AG20443 (cell line): ENCODE data around the gene PPP1CA.
"Not testable (repeated sequence)": the region's sequence is repeated elsewhere in the genome, so short reads cannot be mapped to it uniquely, and the experiment has no call there.

Experiments
- DNase-seq: peaks from one replicate; pipeline ENCODE4 v3.0.0; 2012; ENCODE audit warnings: low spot score, mixed read lengths

Gene PPP1CA

DNA sequence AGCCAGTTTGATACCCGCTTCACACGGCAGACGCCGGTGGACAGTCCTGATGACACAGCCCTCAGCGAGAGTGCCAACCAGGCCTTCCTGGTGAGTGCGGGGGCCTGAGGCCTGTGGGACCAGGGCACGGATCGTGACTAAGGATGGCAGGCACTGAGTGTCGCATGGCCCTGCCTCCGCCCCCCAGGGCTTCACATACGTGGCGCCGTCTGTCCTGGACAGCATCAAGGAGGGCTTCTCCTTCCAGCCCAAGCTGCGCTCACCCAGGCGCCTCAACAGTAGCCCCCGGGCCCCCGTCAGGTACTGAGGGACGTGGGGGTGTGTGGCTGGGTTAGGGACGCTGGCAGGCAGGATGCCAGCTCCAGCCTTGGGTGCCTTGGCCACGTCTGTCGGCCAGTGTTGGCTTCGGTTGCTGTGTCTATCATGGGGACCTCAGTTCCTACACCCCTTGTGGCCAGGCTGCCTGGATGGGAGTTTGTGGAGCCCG lies 32.8 kb upstream of the PPP1CA start:
- DNase-seq = no peak

DNA sequence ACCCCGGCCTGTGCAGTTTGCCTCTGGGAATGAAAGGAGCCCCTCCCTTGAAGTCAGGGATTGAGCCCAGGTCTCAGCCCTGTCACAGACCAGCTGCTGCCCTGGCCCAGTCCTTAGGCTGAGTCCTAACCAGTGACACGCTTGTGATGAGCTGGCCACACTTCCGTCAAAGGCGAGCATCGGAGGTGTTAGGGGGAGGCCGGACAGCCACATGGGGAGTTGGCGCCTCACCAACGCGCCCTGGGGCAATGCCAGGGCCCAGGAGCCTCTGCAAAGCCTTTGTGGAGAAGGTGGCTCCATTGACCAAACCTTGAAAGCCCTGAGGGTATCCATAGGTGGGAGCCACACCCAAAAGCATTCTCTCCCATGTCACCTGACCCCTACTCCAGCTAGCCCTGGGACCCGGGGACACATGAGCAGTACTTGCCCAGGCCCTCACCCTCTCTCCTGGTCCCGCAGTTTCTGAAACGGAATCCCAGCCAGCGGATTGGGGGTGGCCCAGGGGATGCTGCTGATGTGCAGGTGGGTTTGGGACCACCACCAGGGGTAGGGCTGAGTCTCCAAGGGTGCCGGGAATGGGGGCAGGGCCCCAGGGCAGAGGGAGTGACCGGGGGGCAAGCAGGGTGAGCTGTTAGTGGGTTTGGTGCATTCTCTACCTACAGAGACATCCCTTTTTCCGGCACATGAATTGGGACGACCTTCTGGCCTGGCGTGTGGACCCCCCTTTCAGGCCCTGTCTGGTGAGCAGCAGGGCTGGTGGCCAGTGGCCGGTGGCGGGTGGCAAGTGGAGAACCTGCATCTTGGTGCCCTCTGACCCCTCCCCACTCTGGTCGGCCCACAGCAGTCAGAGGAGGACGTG lies 32.1 kb upstream of the PPP1CA start:
- no peak for DNase-seq

DNA sequence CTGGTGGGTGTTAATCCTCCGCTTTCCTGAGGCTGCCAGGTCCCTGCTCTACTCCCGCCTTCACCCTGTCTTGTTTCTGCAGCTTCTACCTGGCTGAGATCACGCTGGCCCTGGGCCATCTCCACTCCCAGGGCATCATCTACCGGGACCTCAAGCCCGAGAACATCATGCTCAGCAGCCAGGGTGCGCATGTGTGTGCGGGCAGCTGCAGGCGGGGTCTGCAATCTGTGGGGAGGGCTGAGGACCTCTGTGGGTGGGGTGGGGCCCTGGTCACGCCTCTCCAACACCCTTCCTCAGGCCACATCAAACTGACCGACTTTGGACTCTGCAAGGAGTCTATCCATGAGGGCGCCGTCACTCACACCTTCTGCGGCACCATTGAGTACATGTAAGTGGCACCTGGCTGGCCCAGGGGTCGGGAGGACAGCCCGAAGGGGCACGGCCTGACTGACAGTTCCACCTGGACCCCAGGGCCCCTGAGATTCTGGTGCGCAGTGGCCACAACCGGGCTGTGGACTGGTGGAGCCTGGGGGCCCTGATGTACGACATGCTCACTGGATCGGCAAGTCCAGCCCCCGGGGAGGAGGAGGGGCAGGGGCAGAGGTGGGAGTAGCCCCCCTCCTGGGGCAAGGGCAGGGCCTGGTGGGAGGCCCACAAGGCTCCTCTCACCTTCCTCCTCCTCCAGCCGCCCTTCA lies 31.1 kb upstream of the PPP1CA start:
- DNase-seq = no peak

DNA sequence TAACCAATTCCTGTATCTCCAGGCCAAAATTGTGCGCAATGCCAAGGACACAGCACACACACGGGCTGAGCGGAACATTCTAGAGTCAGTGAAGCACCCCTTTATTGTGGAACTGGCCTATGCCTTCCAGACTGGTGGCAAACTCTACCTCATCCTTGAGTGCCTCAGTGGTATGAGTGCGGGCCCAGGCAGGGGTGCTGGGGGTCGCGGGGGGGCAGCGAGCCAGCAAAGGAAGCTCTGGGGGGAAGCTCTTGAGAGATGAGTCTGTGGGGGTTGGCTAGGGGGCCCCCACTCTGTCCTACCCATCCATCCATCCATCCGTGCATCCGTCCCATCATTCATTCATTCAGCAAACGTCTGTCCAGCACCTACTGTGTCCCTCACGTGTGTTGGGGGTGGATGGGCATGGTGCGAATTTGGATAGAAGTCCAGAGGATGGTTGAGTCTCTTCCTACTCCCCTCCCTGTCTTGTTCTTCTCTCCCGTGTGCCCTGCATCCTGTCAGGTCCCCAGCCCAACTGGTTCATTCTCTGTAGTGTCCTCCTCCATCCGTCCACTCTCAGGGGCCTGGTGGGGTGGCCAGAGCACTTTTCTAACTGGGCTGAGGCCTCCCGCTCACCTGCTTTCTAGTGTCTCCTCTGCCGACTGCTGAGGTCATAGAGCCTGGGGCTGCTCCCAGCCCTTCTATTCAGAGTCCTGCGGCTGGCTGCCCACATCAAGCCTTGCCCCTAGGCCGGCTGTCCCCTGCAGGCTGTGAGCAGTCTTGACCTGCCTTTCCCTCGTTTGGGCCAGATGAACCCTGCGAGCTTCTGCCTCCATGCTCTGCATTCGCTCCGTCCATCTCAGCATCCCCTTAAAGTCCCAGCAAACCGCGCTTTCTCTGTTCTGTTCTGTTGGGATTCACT lies 29.9 kb upstream of the PPP1CA start:
- DNase-seq = no peak

DNA sequence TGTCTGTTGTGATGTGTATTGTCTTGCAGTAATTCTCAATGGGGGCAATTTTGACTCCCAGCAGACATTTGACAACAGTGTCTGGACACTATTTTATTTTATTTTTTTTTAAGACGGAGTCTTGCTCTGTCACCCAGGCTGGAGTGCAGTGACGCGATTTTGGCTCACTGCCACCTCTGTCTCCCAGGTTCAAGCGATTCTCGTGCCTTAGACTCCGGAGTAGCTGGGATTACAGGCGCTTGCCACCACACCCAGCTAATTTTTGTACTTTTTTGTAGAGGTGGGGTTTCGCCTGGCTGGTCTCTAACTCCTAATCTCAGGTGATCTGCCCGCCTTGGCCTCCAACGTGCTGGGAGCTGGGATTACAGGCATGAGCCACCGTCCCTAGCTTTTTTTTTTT lies 28.1 kb upstream of the PPP1CA start:
- DNase-seq = no peak

DNA sequence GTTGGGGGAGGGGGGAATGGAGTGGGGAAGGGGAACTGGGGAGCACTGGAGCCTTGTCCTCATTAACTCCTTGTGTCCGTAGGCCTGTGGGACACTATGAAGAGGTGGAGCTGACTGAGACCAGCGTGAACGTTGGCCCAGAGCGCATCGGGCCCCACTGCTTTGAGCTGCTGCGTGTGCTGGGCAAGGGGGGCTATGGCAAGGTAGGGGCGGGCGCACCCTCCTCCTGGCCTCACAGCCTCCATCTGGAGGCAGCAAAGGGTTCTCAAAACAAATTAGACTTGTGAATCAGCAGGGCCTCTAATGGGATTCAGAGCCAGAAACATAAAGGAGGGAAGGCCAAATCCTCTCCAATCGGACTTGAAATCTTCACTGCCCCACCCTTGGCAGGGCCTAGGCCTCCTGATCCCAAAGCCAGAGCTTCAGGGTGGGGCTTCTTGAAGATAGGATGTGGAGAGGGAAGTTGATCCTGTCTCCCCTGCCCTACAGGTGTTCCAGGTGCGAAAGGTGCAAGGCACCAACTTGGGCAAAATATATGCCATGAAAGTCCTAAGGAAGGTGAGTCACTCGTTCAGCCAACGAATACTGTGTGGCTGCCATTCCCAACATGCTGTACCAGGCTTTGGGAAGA lies 27.5 kb upstream of the PPP1CA start:
- DNase-seq = no peak

DNA sequence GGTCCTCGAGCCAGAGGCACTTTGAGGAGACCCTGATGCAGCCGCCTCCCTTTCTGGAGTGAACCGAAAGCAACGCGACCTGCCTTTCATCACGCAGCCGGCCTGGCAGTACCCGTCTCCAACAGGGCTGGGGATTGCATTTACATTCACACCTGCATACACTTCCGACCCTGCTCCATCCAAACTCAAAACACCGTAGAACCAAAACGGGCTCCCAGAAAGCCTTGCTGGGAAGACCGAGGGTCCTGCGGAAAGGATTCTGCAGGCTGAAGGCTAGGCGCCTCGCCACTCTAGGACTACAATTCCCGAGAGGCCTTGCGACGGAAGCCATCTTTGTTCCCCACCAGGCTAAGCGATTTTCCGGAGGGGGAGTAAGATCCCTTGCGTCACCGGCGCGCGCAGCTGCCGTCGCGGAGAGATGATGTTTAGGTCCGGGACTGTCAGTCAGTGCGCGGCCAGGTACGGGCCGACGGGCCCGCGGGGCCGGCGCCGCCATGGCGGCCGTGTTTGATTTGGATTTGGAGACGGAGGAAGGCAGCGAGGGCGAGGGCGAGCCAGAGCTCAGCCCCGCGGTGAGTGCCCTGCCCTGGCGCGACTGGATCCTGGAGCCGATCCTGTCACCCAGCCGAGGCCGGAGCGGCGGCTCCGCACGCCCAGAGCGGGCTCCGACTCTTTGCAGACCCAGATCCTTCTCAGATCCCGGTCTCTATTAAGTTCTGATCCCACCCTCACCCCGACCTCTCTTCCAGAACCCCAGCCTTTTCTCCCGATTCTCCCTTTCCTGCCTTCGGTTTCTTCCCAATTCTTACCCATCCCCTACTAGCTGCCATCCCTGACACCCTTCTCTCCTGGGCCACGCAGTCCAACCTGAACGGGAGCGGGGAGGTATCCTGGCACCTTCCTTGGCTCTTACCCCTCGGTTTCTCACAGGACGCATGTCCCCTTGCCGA lies 26.7 kb upstream of the PPP1CA start, which contains the start of gene RPS6KB2:
TSS of gene RPS6KB2 (plus strand) at position 443 of the 950 bp plus-strand sequence. CDS start at position 495, 52 bp downstream.
- DNase-seq = peak; percentile 99

DNA sequence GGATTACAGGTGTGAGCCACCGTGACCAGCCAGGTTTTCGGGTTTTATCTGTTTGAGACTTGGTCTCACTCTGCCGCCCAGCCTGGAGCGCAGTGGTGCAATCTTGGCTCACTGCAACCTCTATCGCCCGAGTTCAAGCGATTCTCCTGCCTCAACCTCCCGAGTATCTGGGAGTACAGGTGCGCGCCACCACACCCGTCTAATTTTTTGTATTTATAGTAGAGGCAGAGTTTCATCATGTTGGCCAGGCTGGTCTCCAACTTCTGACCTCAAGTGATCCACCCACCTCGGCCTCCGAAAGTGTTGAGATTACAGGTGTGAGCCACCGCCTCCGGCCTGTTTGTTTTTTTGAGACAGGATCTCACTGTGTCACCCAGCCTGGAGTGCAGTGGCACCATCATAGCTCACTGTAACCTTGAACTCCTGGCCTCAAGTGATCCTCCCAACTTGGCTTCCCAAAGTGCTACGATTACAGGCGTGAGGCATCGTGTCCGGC lies 25.8 kb upstream of the PPP1CA start:
- not testable (repeated sequence) for DNase-seq

DNA sequence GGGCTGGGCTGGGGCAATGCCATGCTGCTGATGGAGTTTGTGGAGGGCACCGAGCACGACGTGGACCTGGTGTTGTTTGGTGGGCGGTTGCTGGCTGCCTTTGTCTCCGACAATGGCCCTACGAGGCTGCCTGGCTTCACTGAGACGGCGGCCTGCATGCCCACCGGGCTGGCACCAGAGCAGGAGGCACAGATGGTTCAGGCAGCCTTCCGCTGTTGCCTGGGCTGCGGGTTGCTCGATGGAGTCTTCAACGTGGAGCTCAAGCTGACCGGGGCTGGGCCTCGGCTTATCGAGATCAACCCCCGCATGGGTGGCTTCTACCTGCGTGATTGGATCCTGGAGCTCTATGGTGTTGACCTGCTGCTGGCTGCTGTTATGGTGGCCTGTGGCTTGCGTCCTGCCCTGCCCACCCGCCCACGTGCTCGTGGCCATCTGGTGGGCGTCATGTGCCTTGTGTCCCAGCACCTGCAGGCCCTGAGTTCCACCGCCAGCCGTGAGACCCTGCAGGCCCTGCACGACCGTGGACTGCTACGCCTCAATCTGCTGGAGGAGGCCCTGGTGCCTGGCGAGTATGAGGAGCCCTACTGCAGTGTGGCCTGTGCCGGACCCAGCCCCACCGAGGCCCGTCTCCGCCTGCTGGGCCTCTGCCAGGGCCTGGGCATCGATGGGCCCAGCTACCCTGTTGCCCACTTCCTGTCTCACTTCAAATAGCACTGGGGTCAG lies 22.4 kb upstream of the PPP1CA start:
- DNase-seq = no peak

DNA sequence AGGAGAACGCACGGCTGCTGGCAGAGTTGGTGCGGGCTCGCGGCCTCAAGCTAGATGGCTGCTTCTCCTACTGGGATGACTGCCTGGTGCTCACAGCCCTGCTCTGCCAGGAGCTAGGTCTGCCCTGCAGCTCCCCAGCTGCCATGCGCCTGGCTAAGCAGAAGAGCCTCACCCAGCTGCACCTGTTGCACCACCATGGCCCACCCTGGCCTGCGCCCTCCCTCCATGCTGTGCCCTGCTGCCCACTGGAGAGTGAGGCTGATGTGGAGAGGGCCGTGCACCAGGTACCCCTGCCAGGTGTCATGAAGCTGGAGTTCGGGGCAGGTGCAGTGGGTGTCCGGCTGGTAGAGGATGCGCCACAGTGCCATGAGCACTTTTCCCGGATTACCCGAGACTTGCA lies 21.8 kb upstream of the PPP1CA start:
- no peak for DNase-seq

DNA sequence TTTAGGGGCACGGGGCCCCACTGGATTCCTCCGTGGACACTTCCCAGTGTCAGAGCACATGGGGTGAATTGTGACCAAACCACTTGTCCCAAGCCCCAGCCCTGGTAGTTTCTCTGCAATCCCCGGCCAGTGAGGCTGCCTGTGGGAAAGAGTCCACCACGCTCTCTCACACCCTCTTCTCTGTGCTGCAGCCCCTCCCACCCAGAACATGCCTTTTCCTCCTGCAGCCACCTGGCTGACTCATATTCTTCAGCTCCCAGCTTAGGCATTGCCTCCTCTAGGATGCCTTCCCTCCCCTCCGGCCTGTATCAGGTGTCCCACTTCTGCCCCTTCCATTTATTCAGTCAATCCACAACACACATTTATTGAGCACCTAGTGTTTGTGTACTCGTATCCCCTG lies 21.2 kb upstream of the PPP1CA start:
- no peak for DNase-seq

DNA sequence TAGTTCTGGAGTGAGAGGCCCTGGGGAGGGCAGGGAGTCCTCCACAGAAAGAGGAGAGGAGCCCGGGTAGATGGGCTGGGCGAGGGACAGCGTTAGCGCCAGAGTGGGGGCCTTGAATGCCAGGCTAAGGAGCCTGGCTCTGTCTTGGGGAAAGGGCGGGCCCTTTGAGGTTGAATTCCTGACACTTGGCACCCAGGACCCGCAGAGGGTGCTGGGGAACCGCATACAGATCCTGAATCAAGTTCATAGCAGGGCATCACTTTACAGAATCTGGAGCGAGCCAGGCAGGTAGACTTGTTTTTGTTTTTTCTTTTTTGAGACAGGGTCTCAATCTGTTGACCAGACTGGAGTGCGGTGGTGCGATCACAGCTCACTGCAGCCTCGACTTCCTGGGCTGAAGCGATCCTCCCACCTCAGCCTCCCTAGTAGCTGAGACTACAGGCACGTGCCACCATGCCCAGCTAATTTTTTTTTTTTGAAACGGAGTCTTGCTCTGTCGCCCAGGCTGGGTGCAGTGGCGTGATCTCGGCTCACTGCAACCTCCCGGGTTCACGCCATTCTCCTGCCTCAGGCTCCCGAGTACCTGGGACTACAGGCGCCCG lies 19.9 kb upstream of the PPP1CA start:
- no peak for DNase-seq

DNA sequence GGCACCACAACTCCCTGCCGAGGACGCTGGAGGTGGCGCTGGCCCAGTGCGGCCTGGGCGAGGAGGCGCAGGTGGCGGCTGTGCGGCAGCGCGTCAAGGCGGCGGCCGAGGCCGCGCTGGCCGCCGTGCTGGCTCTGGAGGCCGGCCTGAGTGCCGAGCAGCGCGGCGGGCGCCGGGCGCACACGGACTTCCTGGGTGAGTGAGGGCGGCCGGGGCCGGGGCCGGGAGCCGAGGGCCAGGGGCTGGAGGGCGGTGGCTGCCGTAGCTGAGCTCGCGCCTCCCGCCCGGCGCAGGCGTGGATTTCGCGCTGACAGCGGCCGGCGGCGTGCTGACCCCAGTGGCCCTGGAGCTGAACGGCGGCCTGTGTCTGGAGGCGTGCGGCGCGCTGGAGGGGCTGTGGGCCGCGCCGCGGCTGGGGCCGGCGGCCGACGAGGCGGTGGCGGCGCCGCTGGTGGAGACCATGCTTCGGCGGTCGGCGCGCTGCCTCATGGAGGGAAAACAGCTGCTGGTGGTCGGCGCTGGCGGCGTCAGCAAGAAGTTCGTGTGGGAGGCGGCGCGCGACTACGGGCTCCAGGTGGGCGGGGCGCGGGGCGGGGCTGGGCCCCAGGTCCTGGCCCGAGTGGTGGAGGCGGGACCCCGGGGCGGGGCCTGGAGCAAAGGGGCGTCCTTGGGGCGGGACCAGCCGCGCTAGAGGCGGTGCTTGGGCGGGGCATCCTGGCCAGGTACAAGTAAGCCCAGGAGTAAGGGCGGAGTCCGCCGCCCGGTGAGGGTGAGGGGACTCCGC lies 19.2 kb upstream of the PPP1CA start:
- peak; percentile 99 for DNase-seq

DNA sequence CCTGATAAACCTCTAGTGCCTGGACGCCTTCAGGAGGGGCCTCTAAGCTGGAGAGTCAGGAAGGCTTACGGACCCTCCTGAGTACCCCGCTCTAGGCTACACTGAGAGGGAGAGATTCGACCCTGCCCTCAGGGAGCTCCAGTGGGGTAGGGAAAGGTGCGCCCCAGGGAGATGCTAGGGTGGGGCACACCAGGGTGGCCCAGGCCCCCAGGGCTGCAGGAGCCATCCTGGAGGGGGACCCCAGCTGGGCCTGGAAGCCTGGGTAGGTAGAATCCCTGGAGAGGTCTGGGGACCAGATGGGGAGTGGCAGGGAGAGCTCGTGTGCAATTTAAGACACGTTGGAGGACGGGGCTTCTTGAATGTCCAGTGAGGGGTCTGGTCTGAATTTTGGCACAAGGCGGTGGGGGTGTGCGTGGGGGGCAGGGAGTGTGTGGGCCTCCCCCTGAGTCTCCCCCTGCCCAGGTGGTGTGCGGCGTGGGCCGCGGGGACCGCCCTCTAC lies 18.5 kb upstream of the PPP1CA start:
- DNase-seq = no peak

DNA sequence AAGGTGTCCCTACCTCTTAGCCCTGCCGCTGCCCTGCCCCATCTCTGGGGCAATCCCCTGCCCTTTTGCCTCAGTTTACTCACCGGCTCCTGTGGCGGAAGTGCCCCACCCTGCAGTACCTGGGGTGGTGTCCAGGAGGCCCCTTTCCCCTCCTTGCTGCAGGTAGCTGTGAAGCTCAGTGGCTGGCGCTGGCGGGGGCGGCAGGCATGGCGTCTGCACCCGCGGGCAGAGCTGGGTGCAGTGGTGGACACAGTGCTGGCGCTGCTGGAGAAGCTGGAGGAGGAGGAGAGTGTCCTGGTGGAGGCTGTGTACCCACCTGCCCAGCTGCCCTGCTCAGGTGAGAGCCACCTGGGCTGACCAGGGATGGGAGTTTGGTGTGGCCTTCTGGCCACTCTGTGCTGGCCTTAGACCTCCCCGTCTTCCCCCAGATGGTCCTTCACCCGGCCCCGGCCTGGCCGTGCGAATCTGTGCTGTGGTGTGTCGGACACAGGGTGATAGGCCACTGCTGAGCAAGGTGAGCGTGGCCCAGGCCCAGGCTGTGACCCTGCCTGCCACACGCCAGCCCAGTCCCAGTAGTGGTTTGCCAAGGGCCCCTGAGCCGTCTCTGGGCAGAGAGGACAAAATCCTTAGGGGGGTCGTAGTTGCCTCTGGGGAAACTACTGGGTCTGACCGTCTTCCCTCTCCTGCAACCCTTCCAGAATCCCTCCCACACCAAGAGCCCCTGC lies 17.8 kb upstream of the PPP1CA start:
- DNase-seq = no peak

DNA sequence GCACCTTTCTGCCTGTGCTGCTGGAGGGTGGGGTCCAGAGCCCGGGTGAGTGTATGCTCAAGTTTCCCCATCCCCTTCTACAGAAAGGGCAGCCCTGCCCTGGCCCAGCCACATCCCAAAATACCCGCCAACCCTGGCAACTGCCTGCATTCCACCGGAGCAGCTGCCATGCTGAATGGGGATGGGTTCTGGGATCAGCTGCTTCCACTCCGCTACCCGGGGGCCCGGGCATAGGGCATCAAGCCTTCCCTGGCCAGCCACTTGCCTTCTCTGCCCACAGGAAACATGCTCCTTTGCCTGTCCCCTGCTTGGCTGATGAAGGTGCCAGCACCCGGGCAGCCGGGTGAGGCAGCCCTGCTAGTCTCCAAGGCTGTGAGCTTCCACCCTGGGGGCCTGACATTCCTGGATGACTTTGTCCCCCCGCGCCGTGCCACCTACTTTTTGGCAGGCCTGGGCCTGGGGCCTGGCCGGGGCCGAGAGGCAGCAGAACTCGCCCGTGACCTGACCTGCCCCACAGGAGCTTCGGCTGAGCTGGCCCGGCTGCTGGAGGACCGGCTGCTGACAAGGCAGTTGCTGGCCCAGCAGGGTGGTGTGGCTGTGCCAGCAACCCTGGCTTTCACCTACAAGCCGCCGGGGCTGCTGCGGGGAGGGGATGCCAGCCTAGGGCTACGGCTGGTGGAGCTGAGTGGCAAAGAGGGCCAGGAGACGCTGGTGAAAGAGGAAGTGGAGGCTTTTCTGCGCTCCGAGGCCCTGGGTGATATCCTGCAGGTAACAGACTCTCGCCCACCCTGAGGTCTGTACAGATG lies 17.0 kb upstream of the PPP1CA start:
- DNase-seq = no peak

DNA sequence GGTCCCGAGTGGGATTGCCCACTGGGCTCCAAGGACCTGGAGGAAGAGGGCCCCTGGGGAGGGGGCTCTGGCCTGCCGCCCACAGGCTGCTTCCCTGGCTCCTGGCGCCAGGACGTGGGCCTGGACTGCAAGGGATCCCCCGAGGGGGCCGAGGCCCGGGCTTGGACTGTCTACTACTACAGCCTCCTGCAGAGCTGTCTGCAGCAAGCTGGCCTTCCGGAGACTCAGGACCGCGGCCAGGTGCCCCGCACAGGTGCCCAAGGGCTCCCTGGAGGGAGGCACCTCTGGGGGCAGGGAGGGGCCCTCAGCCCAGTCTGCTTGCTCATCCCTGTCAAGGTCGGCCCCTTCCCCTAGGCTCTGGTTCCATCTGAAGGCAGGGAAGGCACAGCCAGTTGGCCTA lies 15.8 kb upstream of the PPP1CA start:
- no peak for DNase-seq
